ENCODE results near the gene SEC63.
"Not testable (repeated sequence)": the region's sequence is repeated elsewhere in the genome, so short reads cannot be mapped to it uniquely, and the experiment has no call there.

The SEC63 gene, protein sequence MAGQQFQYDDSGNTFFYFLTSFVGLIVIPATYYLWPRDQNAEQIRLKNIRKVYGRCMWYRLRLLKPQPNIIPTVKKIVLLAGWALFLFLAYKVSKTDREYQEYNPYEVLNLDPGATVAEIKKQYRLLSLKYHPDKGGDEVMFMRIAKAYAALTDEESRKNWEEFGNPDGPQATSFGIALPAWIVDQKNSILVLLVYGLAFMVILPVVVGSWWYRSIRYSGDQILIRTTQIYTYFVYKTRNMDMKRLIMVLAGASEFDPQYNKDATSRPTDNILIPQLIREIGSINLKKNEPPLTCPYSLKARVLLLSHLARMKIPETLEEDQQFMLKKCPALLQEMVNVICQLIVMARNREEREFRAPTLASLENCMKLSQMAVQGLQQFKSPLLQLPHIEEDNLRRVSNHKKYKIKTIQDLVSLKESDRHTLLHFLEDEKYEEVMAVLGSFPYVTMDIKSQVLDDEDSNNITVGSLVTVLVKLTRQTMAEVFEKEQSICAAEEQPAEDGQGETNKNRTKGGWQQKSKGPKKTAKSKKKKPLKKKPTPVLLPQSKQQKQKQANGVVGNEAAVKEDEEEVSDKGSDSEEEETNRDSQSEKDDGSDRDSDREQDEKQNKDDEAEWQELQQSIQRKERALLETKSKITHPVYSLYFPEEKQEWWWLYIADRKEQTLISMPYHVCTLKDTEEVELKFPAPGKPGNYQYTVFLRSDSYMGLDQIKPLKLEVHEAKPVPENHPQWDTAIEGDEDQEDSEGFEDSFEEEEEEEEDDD

DNA sequence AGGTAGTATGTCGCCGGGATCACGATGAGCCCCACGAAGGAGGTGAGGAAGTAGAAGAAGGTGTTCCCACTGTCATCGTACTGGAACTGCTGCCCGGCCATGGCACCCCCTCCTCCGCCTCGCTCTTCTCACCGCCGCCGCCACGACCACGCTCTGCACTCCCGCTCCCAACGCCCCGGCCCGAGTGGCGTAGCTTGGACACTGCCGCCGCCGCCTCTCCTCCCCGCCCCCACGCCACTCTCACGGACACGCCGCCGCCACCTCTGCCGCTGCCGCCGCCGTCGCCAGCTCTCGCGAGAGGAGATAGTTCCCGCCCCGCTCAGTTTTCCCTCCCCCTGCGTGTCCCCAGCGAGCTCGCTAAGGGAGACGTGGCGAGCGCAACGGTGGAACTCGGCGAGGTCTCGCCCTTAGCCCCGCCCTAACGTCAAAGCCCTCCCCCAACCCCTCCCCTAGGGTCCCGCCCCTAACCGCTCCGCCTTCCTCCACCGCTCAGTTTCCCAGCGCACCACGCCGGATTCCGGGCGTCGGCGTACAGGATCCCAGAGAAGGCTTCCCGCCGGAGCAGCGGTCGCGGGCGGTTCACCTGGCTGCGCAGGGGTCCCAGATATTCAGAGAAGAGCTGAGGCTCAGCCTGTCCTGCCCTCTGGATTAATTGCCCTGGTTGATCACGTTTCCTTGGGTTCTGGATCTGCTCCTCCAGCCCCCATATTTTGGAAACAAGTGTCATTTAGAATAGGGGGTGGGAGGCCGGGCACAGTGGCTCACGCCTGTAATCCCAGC is at the start of gene SEC63:
Gene SEC63 (minus strand): TSS at position 300 of the 780 bp plus-strand sequence. CDS start 199 bp downstream, at position 101.
- peak; percentile 98 for DNase-seq

DNA sequence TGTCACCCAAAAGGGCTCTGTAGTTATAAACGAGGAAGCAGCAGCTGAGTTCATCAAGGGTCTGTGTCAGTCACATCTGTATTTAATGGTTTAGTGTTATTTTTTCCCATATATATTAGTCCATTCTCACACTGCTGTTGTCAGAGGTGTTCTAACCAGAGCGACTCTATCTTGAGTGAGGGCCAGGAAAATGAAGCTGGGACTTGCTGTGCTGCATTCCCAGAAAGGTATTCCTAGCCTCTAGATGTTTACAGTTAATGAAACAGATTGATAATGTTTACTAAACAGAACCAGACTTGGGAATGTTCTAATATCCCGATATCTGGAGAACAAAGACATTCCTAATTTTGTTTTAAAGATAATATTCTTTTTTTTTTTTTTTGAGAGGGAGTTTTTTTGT is 48.0 kb upstream of the SEC63 start:
- DNase-seq = no peak

DNA sequence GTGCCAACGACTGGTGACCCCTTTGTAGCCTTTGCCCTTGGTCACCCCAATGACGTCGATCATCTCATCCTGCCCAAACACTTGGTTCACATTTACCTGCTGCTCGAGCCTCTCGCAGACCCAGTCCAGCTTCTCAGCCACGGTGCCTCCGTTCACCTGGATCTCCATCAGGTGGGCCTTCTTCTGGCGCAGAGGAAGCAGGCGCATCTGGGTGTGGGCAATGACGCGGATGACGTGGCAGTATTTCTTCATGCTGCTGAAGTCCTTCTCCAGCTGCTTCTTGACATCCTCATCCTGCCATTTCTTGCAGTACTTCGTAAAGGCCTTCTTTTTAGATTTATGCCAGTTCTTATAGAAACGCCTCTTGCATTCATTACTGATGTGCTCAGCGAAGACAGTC is 46.9 kb upstream of the SEC63 start:
- no peak for DNase-seq

- no peak for DNase-seq
These were observed 44.6 kb upstream of the SEC63 start for GRCh38 chr6:108002365-108003221.

DNA sequence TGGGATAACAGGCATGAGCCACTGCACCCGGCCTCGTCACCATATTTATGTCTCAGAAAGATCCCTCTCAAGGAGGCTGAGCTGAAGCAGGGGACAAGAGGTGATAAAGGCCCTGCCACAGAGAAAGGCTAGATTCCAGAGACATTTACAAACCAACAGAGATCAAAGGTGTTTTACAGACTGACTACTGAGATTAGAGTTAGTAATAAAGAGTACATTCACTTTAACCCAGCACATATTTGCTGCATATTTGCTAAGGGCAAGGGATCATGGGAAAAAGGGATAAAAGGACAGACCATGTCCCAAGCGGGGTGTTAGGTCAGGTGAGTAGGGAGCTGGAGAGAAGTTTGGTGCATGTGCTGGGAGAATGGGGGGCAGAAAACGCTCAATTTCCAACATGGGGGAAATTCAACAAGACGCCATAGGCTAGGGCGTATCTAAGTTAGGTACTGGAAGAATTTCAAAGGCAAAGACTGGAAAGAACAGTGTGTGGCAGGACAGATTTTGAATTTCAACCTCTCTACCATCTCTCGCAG is 43.8 kb upstream of the SEC63 start:
- no peak for DNase-seq

DNA sequence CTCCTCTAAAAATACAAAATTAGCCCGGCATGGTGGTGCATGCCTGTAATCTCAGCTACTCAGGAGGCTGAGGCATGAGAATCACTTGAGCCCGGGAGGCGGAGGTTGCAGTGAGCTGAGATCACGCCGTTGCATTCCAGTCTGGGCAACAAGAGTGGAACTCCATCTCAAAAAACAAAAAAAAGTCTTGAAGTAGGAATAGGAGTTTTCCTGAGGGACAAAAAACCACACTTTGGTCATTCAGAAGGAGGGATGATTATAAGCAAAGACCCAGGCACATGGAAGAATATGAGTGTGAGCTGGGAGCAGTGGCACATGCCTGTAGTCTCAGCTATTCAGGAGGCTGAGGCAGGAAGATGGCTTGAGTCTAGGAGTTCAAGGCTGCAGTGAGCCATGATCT is 42.3 kb upstream of the SEC63 start:
- DNase-seq = not testable (repeated sequence)

GRCh38 chr6:107999341-107999740 is 41.3 kb upstream of the SEC63 start:
- DNase-seq = no peak

DNA sequence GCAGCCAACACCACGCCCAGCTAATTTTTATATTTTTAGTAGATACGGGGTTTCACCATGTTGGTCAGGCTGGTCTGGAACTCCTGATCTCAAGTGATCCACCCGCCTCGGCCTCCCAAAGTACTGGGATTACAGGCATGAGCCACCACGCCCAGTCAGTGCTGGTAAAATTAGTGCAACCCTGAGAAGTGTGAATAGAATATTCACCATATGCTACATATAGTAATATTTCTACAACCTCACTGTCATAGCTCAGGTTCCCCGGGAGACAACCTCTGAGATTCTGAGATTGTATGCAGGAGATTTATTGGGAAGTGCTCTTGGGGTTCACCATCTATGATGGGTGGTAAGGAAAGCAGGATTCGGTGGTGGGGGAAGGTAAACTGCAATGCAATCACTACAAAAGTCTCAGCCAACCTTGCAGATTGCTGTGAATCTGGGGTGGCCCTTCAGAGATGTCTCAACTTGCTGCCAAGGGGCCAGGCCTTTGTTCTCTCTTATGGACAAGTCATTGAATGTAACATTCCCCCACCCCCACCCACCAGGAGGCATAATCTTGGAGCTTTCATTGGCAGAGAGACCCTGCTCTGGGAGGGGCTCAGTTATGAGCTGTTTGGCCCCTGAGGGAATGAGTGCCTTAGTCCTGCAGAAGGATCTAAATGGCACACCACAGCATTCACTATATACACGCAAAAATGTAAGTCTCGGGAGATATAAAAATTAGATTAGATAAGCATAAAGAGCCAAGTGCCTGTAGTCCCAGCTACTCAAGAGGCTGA is 34.0 kb upstream of the SEC63 start:
- no peak for DNase-seq

GRCh38 chr6:107991061-107991460 is 33.1 kb upstream of the SEC63 start:
- no peak for DNase-seq

DNA sequence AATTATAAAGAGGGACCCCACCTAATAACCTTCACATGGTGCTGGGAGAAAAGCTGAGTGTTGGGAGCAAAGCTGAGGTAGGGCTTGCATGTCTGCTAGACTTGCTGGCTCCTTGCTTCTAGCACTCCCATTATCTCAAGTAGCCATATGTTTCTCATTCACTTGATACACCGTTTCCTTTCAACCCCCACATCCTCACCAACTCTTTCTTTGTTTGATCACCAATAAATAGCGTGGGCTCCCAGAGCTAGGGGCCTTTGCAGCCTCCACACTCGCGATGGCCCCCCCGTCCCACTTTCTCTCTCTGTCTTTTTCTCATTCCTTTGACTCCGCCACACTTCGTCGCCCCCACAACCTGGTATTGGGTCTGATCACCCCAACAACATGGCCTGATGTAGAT is 32.6 kb upstream of the SEC63 start:
- not testable (repeated sequence) for DNase-seq

DNA sequence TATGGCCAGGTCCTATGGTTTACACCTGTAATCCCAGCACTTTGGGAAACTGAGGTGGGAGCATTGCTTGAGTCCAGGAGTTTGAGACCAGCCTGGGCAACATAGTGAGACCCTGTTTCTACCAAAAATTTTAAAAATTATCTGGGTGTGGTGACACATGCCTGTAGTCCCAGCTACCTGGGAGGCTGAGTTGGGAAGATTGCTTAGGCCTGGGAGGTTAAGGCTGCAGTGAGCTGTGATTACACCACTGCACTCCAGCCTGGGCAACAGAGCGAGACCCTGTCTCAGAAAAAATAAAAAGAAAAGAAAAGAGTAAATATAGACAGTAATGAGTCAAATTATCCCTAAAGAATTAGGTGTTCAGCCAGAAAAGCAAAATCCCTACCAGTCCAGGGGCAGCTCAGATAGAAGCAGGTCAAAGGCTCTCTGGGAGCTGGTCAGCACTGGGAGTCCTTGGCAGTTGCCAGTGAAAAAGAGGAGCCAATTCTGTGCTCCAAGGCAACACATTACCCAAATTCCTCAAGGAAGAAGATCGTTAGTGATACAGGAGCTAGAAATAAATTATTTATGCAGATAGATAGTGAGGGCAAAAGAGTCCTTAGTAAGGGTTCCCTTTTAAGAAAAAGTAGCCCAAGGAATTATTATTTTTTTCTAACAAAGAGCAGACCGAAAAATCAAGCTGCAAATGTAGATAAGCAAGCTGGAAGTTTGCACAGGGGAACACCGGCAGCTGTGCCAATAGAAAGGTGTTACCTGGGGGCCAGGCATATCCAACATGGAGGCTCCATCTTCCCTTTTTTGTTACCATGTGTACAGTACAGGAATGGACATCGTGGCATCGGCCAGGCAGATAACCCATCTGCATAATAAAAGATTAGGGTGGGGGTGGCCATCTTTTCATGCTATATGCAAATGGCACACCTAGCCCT is 31.4 kb upstream of the SEC63 start:
- no peak for DNase-seq

DNA sequence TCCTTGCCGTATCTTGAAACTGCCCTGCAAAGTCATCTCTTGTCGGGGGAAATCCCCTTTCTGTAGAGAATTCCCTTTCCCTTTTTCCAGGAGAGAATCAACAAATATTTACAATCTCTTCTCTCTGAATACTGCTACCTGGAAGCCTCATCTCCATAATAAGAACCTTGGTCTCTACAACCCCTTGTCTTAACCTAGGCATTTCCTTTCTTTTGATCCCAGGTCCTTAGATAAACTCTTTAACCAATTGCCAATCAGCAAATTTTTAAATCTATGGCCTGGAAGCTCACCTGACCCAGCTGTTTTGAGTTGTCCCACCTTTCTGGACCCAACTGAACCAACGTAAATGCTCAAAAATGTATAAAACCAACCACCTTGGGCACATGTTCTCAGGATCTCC is 30.6 kb upstream of the SEC63 start:
- no peak for DNase-seq

DNA sequence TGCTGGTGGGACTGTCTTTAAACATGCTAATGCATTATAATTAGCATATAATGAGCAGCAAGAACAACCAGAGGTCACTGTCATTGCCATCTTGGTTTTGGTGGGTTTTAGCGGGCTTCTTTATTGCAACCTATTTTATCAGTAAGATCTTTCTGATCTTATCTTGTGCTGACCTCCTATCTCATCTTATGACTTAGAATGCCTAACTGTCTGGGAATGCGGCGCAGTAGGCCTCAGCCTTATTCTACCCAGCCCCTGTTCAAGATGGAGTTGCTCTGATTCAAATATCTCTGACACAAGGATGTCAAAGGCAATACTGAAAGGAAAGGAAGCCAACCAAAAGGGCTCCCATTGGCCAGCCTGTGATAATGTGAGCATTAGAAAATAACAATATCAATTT is 29.8 kb upstream of the SEC63 start:
- DNase-seq = no peak

DNA sequence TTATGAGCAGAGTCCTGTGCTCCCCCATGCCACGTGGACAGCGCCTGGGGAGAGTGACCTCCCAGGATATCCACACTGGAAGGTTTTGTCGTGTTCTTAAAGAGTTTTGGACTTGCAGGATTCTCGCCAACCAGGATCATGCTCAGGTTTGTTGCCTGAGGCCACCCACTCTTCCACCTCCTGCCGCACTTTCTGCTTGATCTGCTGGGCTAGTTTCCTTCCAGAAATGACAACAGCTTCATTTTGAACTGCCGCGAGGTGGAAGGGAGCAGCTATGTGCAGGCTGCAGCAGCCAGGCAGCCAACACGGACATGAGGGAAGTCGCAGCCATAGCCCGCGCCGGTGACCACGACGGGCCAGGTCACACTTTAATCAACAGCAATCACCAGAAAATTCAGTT is 27.7 kb upstream of the SEC63 start:
- no peak for DNase-seq

GRCh38 chr6:107983811-107984210 is 25.8 kb upstream of the SEC63 start:
- no peak for DNase-seq

DNA sequence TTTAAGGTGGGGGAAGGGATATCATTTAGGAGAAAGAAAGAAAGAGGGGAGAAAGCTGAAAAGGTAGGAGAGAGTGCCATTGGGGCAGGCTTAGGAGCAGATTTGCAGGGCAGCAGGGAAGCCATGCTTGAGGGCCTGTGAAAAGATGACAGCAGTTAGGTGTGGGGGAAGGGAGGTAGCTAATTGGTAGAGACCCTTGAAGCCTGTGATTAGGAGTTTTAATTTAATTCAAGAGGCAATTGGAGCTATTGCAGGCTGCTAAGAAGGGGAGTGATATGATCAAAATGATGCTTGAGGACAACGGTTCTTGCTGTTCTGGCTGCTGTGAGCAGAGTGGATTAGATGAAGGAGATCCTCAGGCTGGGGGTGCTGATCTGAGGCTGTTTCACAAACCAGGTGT is 24.5 kb upstream of the SEC63 start:
- DNase-seq = no peak

DNA sequence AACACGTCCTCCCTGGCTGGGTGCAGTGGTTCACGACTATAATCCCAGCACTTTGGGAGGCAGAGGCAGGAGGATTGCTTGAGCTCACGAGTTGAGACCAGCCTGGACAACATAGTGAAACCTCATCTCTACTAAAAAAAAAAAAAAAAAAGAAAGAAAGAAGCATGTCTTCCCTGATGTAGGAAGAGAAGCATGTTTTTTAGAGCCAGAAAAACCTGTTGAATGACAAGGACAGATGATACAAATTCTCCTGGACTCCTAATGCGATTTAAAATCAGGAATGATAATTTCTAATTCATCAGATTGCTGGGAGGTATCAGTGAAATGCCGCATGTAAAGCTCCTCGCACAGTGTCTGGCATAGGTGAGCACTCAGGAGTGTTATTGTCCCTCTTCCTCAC is 23.7 kb upstream of the SEC63 start:
- no peak for DNase-seq

GRCh38 chr6:107977283-107977682 is 19.3 kb upstream of the SEC63 start:
- DNase-seq = no peak

DNA sequence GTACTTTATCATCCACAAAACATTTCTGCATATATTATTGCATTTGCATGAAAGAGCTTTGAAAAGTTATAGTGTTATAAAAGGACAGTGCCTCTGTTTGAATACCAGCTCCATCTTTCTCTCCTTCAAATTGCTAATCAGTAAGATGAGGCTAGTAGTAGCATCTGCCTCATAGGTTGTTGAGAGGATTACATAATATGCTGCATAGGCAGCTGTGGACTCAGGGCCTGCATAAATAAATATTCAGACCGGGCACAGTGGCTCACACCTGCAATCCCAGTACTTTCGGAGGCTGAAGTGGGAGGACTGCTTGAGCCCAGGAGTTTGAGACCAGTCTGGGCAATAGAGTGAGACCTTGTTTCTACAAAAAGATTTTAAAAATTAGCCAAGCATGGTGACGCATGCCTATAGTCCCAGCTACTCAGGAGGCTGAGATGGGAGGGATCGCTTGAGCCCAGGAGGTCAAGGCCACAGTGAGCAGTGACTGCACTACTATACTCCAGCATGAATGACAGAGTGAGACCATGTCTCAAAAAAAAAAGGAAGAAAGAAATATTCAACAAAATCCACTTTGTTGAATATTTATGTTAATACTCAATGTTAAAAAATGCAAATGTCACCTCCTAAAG is 18.3 kb upstream of the SEC63 start:
- no peak for DNase-seq

DNA sequence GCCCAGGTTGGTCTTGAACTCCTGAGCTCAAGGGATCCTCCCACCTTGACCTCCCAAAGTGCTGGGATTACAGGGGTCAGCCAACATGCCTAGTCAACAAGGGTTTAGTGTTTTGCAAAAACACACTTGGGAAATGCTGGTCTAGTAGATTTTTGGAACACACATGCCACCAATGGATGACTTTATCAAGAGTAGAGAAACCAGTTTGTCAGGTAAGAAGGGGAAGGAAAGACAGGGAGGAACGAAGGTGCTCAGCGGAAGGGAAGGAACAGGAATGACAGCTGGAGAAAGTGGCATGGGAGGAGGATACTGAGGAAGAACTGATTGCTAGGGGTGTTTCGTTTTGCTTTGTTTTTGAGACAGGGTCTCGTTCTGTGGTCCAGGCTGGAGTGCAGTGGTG is 15.6 kb upstream of the SEC63 start:
- no peak for DNase-seq
